Activated CD8-positive, alpha-beta T cell treated with anti-CD3 and anti-CD28 coated beads for 36 hours (primary cell): ENCODE measurements around the gene GYG1. TPM values are rescaled to one million over a fixed set of nuclear protein-coding genes. Genes with fewer than 3 reads are reported as not detected.

Experiments
- ATAC-seq: fragments of 200-7000 bp; cut with Tn5 transposase; one replicate; pipeline ENCODE4 v1.10.0; 2021; ENCODE audit warnings: mild to moderate bottlenecking, moderate library complexity
- CTCF ChIA-PET: fragments of 350-600 bp; sonication (Branson Sonifier 250); formaldehyde crosslinking; loops from one replicate; lab custom pipeline; 2021; ENCODE audit warnings: antibody characterized with exemption; lab: Charles Lee
- POLR2A ChIA-PET: fragments of 350-600 bp; sonication (Branson Sonifier 250); formaldehyde crosslinking; loops from one replicate; lab custom pipeline; 2021; ENCODE audit warnings: antibody characterized with exemption; lab: Charles Lee
- DNase-seq: peaks from one replicate; pipeline ENCODE4 v3.0.0-alpha.2; 2020
- H3K27ac Mint-ChIP-seq: one replicate; pipeline ENCODE4 v1.8.0; 2021; ENCODE audit warnings: mild to moderate bottlenecking, mixed read lengths
- H3K27me3 Mint-ChIP-seq: one replicate; pipeline ENCODE4 v1.8.0; 2021; ENCODE audit warnings: mixed read lengths
- H3K36me3 Mint-ChIP-seq: one replicate; pipeline ENCODE4 v1.8.0; 2021; ENCODE audit warnings: low read depth, mixed read lengths
- H3K4me1 Mint-ChIP-seq: one replicate; pipeline ENCODE4 v1.8.0; 2021; ENCODE audit warnings: low read depth, mixed read lengths
- H3K4me3 Mint-ChIP-seq: one replicate; pipeline ENCODE4 v1.8.0; 2021; ENCODE audit warnings: mild to moderate bottlenecking, moderate library complexity, mixed read lengths
- H3K9me3 Mint-ChIP-seq: one replicate; pipeline ENCODE4 v1.8.0; 2021; ENCODE audit warnings: mixed read lengths
- CTCF ChIP-seq: fragments of 200-600 bp; IDR thresholded peaks from one replicate; pipeline ENCODE4 v1.8.0; 2022; ENCODE audit warnings: antibody characterized with exemption, mild to moderate bottlenecking
- intact Hi-C: fragments of 100-400 bp; cut with micrococcal nuclease; formaldehyde crosslinking; loops from one replicate; pipeline ENCODE4 v1.10.0; 2022
- total RNA-seq, 2 experiments: library from RNA; stranded (reverse); gene quantifications; one replicate each; pipeline ENCODE4 v1.2.3, GENCODE V29; 2021

Gene GYG1
- total RNA-seq: 10 to 100 TPM; 16.0 to 18.3 TPM

GRCh38 chr3:148991219-148992026 is at the start of gene GYG1:
Gene GYG1 (plus strand): TSS chr3:148991540. CDS start chr3:148991641, 101 bp downstream.
- Mint-ChIP-seq H3K27ac (peak within 1 kb of the TSS; percentile 86), H3K9me3 (no peaks in the 10 kb centered on the region), H3K4me3 (peak within 1 kb of the TSS; percentile 79), H3K4me1 (peaks cover 27% of the 10 kb centered on the region), H3K27me3 (no peaks in the 10 kb centered on the region), H3K36me3 (peaks cover 15% of the 10 kb centered on the region)
- DNase-seq (peak; percentile 81), ATAC-seq (peak; percentile 87)
- ChIA-PET CTCF (interaction anchor here (0.8 to 1.5 kb wide), 5 partner anchors 9 to 129 kb away, joined by 3 to 4 read pairs (median 3); no protein-coding TSS in a partner anchor), POLR2A (interaction anchor here (0.9 to 1.1 kb wide), 3 partner anchors 9 to 86 kb away, joined by 3 read pairs; no protein-coding TSS in a partner anchor)
- intact Hi-C loops: loop anchor here (5.0 kb wide), 2 partner anchors 96 to 141 kb away; partner anchors contain the start of gene HLTF
- peak; percentile 34 for TF ChIP-seq CTCF

- H3K36me3 Mint-ChIP-seq: no peaks in the 10 kb centered on the region
- H3K4me3 Mint-ChIP-seq: no peak overlapping the region
- intact Hi-C loops: no loop called here
- peak; percentile 30 for DNase-seq
- H3K9me3 Mint-ChIP-seq: no peaks in the 10 kb centered on the region
- ATAC-seq: peak; percentile 96
- peak; percentile 74 for TF ChIP-seq CTCF
- H3K27me3 Mint-ChIP-seq: no peaks in the 10 kb centered on the region
- ChIA-PET POLR2A (interaction anchor here (0.8 kb wide), 1 partner anchor 352 kb away, joined by 3 read pairs; no protein-coding TSS in a partner anchor), CTCF (interaction anchor here (1.3 to 7.0 kb wide), 3 partner anchors 11 to 96 kb away, joined by 3 to 81 read pairs (median 4); partner anchors contain the start of gene CPA3)
- H3K27ac Mint-ChIP-seq: no peak overlapping the region
- H3K4me1 Mint-ChIP-seq: no peaks in the 10 kb centered on the region
These were observed 47.7 kb upstream of the GYG1 start for GRCh38 chr3:148943506-148944205.

GRCh38 chr3:148945116-148945515 is 46.2 kb upstream of the GYG1 start:
- ATAC-seq: no peak

GRCh38 chr3:148948913-148949657 is 42.3 kb upstream of the GYG1 start:
- Mint-ChIP-seq H3K4me3 (no peak overlapping the region), H3K4me1 (no peaks in the 10 kb centered on the region), H3K36me3 (no peaks in the 10 kb centered on the region), H3K9me3 (no peaks in the 10 kb centered on the region), H3K27ac (no peak overlapping the region), H3K27me3 (no peaks in the 10 kb centered on the region)
- intact Hi-C loops: no loop called here
- DNase-seq (no peak), ATAC-seq (no peak)
- no peak for TF ChIP-seq CTCF
- CTCF ChIA-PET: interaction anchor here (0.9 to 2.1 kb wide), 2 partner anchors 83 to 171 kb away, joined by 4 to 7 read pairs; partner anchors contain the start of gene CPA3
- POLR2A ChIA-PET: interaction anchor here (0.7 kb wide), 1 partner anchor 297 kb away, joined by 3 read pairs; no protein-coding TSS in a partner anchor

More at GRCh38 chr3:148945116-148945515, 46.2 kb upstream of the GYG1 start:
- ChIA-PET POLR2A (no interaction called here), CTCF (interaction anchor here (1.1 to 7.0 kb wide), 3 partner anchors 8 to 83 kb away, joined by 3 to 81 read pairs (median 5); partner anchors contain the start of gene CPA3)
- DNase-seq: no peak
- no peak for TF ChIP-seq CTCF
- H3K4me3 Mint-ChIP-seq: no peak overlapping the region
- H3K27me3 Mint-ChIP-seq: no peaks in the 10 kb centered on the region
- no peaks in the 10 kb centered on the region for H3K36me3 Mint-ChIP-seq
- intact Hi-C loops: no loop called here
- H3K9me3 Mint-ChIP-seq: no peaks in the 10 kb centered on the region
- no peaks in the 10 kb centered on the region for H3K4me1 Mint-ChIP-seq
- H3K27ac Mint-ChIP-seq: no peak overlapping the region
